CD4-positive, alpha-beta T cell (primary cell): ENCODE data around the gene TSPAN2. TPM values are rescaled to one million over a fixed set of nuclear protein-coding genes. Genes with fewer than 3 reads are reported as not detected.

Experiments
- ATAC-seq: fragments of 200-7000 bp; cut with Tn5 transposase; one replicate; pipeline ENCODE4 v1.10.0; 2022; ENCODE audit warnings: mild to moderate bottlenecking; ENCODE audit not compliant: poor library complexity
- CTCF ChIA-PET: fragments of 350-600 bp; sonication (Branson Sonifier 250); formaldehyde crosslinking; loops from one replicate; lab custom pipeline; 2021; ENCODE audit warnings: antibody characterized with exemption, inconsistent platforms; lab: Charles Lee
- POLR2A ChIA-PET: fragments of 350-600 bp; sonication (Branson Sonifier 250); formaldehyde crosslinking; loops from one replicate; lab custom pipeline; 2021; ENCODE audit warnings: antibody characterized with exemption, inconsistent platforms; lab: Charles Lee
- DNase-seq, 14 experiments: peaks; one replicate each; pipeline ENCODE4 v3.0.0-alpha.2; 2013 to 2020; ENCODE audit warnings: mixed read lengths in 2 of 14
- H3K27ac ChIP-seq, 2 donors: one replicate each; pipeline versions ENCODE4 v1.5.1 to v1.7.0; 2013; ENCODE audit warnings: low read length in 2 of 2, low read depth in 1 of 2, mild to moderate bottlenecking in 1 of 2
- H3K27me3 ChIP-seq, 2 experiments: 1 replicate in 1 of 2; 2 replicates in 1 of 2; pipeline versions ENCODE4 v1.6.1 to v1.7.0; 2013; ENCODE audit warnings: low read length in 2 of 2, control low read depth in 1 of 2, mild to moderate bottlenecking in 1 of 2, moderate library complexity in 1 of 2; ENCODE audit not compliant: insufficient read depth in 2 of 2, control insufficient read depth in 1 of 2
- H3K36me3 ChIP-seq: one replicate; pipeline ENCODE4 v1.6.1; 2013; ENCODE audit warnings: low read length, control low read depth; ENCODE audit not compliant: insufficient read depth
- H3K4me1 ChIP-seq: one replicate; pipeline ENCODE4 v1.6.1; 2013; ENCODE audit warnings: low read length, control low read depth; ENCODE audit not compliant: insufficient read depth
- H3K4me3 ChIP-seq: one replicate; pipeline ENCODE4 v1.5.1; 2013; ENCODE audit warnings: mild to moderate bottlenecking, low read length, moderate library complexity
- H3K9me3 ChIP-seq, 2 experiments: 1 replicate in 1 of 2; 2 replicates in 1 of 2; pipeline versions ENCODE4 v1.6.1 to v1.7.0; 2013; ENCODE audit warnings: low read length in 2 of 2, mild to moderate bottlenecking in 2 of 2, control low read depth in 1 of 2, moderate library complexity in 1 of 2; ENCODE audit not compliant: control insufficient read depth in 1 of 2, insufficient read depth in 1 of 2
- H3K27ac Mint-ChIP-seq: one replicate; pipeline ENCODE4 v1.8.0; 2020; ENCODE audit warnings: mixed read lengths
- H3K27me3 Mint-ChIP-seq: one replicate; pipeline ENCODE4 v1.8.0; 2021; ENCODE audit warnings: mixed read lengths
- H3K36me3 Mint-ChIP-seq: one replicate; pipeline ENCODE4 v1.8.0; 2021; ENCODE audit warnings: low read depth, mixed read lengths
- H3K4me1 Mint-ChIP-seq: one replicate; pipeline ENCODE4 v1.8.0; 2021; ENCODE audit warnings: low read depth, mixed read lengths
- H3K4me3 Mint-ChIP-seq: one replicate; pipeline ENCODE4 v1.8.0; 2020; ENCODE audit warnings: mild to moderate bottlenecking, mixed read lengths
- H3K9me3 Mint-ChIP-seq: one replicate; pipeline ENCODE4 v1.8.0; 2020; ENCODE audit warnings: mixed read lengths
- CTCF ChIP-seq: fragments of 200-600 bp; IDR thresholded peaks from one replicate; pipeline ENCODE4 v1.8.0; 2022; ENCODE audit warnings: antibody characterized with exemption, mild to moderate bottlenecking
- intact Hi-C, 2 experiments: fragments of 100-400 bp; cut with DNase I in 1 of 2; cut with micrococcal nuclease in 1 of 2; formaldehyde crosslinking; loops; one replicate each; pipeline versions ENCODE4 v1.15.1 to v1.9.0; 2023 to 2025; cut with DNase I, micrococcal nuclease
- total RNA-seq, 174 experiments: library from RNA in 2 of 174; stranded (reverse) in 2 of 174; gene quantifications; one replicate each; pipeline ENCODE4 v1.2.3 and lab custom pipeline; 2021 to 2026

Gene TSPAN2
- total RNA-seq, 2 experiments from 2014 or later = 0.95 to 1.6 TPM

GRCh38 chr1:115036814-115037507 is 52.3 kb downstream of the TSPAN2 start:
- Histone ChIP-seq H3K4me3 (no peak overlapping the region), H3K27ac (no peak overlapping the region), H3K36me3 (no peaks in the 10 kb centered on the region), H3K9me3 (no peaks in the 10 kb centered on the region), H3K27me3 (no peaks in the 10 kb centered on the region), H3K4me1 (no peaks in the 10 kb centered on the region)
- intact Hi-C loops = no loop called here
- Mint-ChIP-seq H3K36me3 (peaks cover under 1% of the 10 kb centered on the region), H3K4me3 (no peak overlapping the region), H3K27ac (no peak overlapping the region), H3K4me1 (no peaks in the 10 kb centered on the region), H3K27me3 (no peaks in the 10 kb centered on the region), H3K9me3 (no peaks in the 10 kb centered on the region)
- POLR2A ChIA-PET = no interaction called here
- DNase-seq (no peak), ATAC-seq (no peak)
- CTCF ChIA-PET = no interaction called here
- TF ChIP-seq CTCF = no peak

- no peak overlapping the region for H3K27ac Mint-ChIP-seq
- intact Hi-C loops = no loop called here
- ChIA-PET POLR2A (no interaction called here), CTCF (no interaction called here)
- H3K27me3 ChIP-seq = no peaks in the 10 kb centered on the region
- ATAC-seq (no peak), DNase-seq (no peak)
- no peaks in the 10 kb centered on the region for H3K4me1 ChIP-seq
- no peaks in the 10 kb centered on the region for H3K4me1 Mint-ChIP-seq
- H3K36me3 ChIP-seq = no peaks in the 10 kb centered on the region
- no peak for TF ChIP-seq CTCF
- no peaks in the 10 kb centered on the region for H3K9me3 ChIP-seq
- no peaks in the 10 kb centered on the region for H3K9me3 Mint-ChIP-seq
- H3K27ac ChIP-seq = no peak overlapping the region
- no peak overlapping the region for H3K4me3 Mint-ChIP-seq
- no peaks in the 10 kb centered on the region for H3K36me3 Mint-ChIP-seq
- H3K4me3 ChIP-seq = no peak overlapping the region
- H3K27me3 Mint-ChIP-seq = peaks cover 3% of the 10 kb centered on the region
Measured at GRCh38 chr1:115035652-115036051, 53.7 kb downstream of the TSPAN2 start.

GRCh38 chr1:115031595-115031994 is 57.7 kb downstream of the TSPAN2 start:
- Mint-ChIP-seq H3K27ac (no peak overlapping the region), H3K4me3 (no peak overlapping the region), H3K27me3 (peaks cover 16% of the 10 kb centered on the region), H3K9me3 (no peaks in the 10 kb centered on the region), H3K36me3 (no peaks in the 10 kb centered on the region), H3K4me1 (no peaks in the 10 kb centered on the region)
- no peak for ATAC-seq
- CTCF ChIA-PET = interaction anchor here (1.2 kb wide), 1 partner anchor 10 kb away, joined by 3 read pairs; no protein-coding TSS in a partner anchor
- H3K36me3 ChIP-seq = no peaks in the 10 kb centered on the region
- POLR2A ChIA-PET = no interaction called here
- no peaks in the 10 kb centered on the region for H3K4me1 ChIP-seq
- DNase-seq = no peak
- H3K9me3 ChIP-seq = no peaks in the 10 kb centered on the region
- no peaks in the 10 kb centered on the region for H3K27me3 ChIP-seq
- TF ChIP-seq CTCF = no peak
- intact Hi-C loops = no loop called here
- no peak overlapping the region for H3K27ac ChIP-seq
- H3K4me3 ChIP-seq = no peak overlapping the region
